Fibroblast of lung (primary cell): ENCODE results near the gene CPNE6.

Experiments
- CTCF ChIP-seq, 2 donors: IDR thresholded peaks in 1 of 2; conservative IDR thresholded peaks in 1 of 2; 1 replicate in 1 of 2; 2 replicates in 1 of 2; pipeline ENCODE4 v1.5.1; 2011 to 2012; ENCODE audit warnings: low read length in 2 of 2, control low read depth in 1 of 2, inconsistent platforms in 1 of 2, low read depth in 1 of 2, mild to moderate bottlenecking in 1 of 2
- EZH2 ChIP-seq: IDR thresholded peaks from 2 replicates; pipeline ENCODE4 v1.5.1; 2012; ENCODE audit warnings: low read length, control low read depth, mild to moderate bottlenecking; ENCODE audit errors: missing control alignments

GRCh38 chr14:24123424-24124417 lies 52.4 kb downstream of the CPNE6 start:
- TF ChIP-seq CTCF (conservative IDR thresholded peaks at IDR 0.05 in 1 of 2, IDR thresholded peaks at IDR 0.05 in 1 of 2; ENCODE audit: low read depth in 1 of 2, low read length in 2 of 2) (no peak), EZH2 (no peak)
